NCI-H1694 treated with DMSO at 0.1 percent for 48 hours (cell line): ENCODE data around the gene TMEM198.
A peak's percentile ranks its signal among the peaks of the same experiment; 100 is the strongest.

ENCODE experiments used
- DNase-seq: peaks from one replicate; lab custom pipeline; 2025; lab: John Stamatoyannopoulos, UW

The TMEM198 gene

DNA sequence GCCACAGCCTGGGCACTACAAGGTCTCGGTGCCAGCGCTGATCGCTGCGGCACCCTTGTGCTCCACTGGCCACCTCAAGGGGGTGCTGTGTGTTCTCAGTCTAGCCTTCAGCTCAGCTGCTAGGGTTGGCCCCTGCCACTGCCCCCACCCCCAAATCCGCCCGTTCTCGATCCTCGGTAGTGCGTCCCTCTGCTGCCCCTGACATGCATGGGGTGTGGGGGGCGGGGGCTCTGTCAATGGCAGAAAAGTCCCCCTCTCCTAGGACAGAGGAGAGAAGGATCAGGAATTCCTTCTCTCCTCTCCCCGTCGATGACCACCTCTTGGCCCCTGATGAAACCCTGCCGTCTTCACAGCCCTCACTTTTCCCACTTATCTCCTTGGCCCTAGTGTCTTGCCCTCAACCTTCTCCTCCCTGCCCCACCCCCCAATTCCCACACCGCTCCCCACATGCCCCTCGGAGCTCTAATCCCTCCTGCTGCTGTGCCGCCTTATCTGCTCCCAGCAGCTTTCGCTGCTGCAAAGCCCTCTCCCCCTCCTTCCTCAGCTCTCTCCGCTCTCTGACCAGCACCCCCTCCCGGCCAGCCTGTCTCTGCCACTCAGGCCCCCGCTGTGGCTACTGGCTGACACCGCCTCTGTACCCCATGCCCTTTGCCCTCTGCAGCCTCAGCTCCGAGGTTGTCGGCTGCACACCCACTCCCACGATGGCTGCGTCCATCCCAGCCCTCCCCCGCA, 33.9 kb upstream of the TMEM198 start:
- peak; percentile 89 for DNase-seq

GRCh38 chr2:219510512-219511135, 33.2 kb upstream of the TMEM198 start:
- DNase-seq, result no peak

- peak; percentile 78 for DNase-seq
Measured at GRCh38 chr2:219511547-219512325, 32.1 kb upstream of the TMEM198 start.

DNA sequence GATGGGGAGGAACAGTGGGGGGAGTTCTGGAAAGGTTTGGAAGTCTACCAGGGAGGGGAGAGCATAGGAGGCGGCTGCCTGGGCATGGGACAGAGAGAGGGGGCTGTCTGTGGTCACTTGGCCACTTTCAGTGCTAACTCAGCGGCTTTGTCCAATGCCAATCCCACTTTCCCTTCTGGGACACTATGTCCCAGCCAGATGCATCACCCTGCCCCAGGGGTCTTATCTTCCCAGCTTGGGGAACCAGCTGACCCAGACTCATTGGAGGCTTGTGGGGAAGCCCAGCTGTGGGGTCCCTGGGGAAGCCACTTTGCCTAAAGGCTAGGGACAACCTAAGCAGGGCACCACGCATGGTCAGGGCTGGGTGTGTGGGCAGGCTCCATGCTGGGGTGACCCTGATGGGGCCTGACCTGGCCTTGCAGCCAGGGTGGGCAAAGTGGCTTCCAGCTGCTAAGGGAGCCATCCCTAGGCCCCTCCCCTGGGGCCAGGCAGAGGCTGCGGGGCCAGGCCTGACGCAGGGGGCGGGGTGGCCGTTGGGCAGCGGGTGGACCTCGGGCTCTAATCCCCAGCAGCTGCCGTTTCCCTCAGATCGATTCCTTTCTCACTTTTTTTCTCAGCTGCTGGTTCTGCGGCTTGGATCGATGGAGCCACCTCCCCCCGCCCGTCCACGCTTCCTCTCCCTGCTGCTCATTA, 31.2 kb upstream of the TMEM198 start:
- no peak for DNase-seq

GRCh38 chr2:219513787-219514186, 30.0 kb upstream of the TMEM198 start:
- DNase-seq, result no peak

DNA sequence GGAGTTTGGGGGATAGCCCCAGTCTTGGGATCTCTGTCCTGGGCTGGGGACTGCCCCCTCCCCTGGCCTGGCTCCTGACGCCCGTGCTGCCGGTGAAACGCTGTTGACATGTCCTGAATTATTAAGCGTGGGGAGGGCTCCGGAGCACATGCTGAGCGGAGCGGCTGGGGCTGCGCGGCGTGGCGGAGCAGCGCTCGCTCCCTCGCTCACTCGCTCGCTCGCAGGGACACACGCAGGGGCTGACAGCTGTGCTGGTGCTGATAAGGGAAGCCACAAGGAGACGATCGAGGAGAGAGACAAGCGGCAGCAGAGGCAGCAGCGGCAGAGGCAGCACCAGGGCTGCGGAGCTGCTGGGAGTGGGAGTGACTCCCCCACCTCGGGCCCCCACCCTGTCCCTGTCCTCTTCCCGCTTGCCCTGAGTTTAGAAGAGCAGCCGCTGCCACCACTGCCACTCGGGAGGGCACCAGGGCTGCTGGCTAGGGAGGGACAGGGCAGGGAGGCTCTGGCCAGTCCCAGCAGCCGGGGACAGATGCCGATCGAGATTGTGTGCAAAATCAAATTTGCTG, 29.5 kb upstream of the TMEM198 start, which contains the start of gene ASIC4:
TSS of gene ASIC4 (plus strand) at position 287 of the 566 bp plus-strand sequence. CDS start at position 530, 243 bp downstream.
- DNase-seq, result peak; percentile 53

- no peak for DNase-seq
Measured at GRCh38 chr2:219514836-219515235, 29.0 kb upstream of the TMEM198 start.

- DNase-seq, result no peak
Measured at GRCh38 chr2:219515874-219516629, 27.8 kb upstream of the TMEM198 start.

DNA sequence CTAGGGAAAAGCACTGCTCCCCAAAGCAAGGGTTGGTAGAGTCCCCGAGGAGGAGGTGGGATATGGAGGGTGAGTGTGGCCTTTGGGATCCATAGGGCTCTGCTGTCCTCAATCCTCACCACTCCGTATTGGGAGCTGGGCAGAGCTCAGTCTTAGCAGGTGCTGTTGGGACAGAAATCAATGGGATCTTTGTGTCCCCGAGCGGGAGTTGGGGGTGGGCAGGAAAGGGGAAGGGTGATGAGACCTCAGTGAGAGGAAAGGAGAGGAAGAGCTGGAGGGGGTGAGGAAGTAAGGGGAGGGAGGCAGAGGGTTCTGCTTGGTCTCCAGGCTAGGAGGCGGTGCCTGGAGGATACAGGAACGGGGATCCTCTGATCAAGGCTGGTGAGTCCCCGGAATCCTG, 26.9 kb upstream of the TMEM198 start:
- DNase-seq, result no peak

- DNase-seq, result no peak
Measured at GRCh38 chr2:219517954-219518778, 25.7 kb upstream of the TMEM198 start.

GRCh38 chr2:219519526-219519916, 24.3 kb upstream of the TMEM198 start:
- no peak for DNase-seq

DNA sequence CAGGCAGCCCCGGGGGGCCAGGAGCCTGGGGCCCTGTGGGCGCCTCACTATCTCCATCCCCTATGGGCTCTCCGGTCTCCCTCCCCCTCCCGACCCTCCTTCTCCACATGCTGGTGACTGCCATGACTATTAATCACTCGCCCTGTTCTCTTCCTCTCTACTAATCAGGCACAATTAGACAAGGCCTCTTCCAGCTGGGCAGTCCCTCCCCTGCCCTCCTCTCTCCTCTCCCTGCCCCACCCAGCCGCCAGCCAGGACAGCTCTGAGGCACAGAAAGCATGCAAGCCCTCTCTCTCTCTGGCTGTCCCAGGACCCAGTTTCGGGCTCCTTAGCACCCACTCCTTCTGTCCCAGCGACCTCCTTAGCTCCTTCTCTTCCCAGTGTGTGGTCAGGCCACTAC, 23.7 kb upstream of the TMEM198 start:
- no peak for DNase-seq

GRCh38 chr2:219521066-219521880, 22.6 kb upstream of the TMEM198 start:
- peak; percentile 54 for DNase-seq

DNA sequence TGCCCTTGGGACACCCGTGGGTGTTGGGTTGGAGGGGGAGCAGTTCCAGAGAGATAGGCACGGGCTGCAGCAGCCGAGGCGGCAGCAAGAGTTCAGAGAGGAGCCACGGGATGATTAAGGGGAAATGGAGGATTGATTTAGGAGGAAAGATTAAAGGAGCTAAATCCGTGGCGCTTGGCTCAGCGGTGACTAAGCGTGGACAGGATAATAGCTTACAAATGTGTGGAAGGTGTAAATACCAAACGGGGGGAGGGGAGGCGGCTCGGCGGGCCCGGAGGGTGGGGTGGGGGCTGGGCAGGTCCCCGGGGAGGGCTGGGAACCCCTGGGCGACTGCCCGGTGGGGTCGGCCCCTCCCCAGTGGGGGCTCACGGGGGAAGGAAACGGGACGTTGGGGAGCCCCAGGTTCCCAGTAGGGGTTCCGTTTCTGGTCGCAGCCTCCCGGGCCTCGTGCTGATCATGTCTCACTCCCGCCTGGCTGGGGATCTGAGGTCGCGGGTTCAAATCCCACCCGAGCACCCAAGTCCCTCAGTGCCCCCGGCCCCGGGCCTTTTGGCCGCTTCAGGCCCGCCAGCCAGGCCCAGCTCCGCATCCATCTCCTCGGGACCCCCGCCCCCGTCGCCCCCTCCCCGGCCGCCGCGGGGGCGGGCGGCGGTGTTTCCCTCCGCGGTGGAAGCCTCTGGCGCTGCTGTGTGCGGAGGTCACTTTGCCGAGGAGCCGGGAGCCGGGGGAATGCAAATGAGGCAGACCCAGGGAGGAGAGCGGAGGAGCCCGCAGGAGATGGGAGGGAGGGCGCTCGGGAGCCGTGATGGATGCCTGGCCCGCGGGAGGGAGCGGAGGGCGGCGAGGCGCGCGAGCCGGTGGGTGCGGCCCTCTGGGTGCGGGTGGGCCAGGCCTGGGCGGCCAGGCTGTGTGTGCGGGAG, 21.5 kb upstream of the TMEM198 start:
- no peak for DNase-seq

DNA sequence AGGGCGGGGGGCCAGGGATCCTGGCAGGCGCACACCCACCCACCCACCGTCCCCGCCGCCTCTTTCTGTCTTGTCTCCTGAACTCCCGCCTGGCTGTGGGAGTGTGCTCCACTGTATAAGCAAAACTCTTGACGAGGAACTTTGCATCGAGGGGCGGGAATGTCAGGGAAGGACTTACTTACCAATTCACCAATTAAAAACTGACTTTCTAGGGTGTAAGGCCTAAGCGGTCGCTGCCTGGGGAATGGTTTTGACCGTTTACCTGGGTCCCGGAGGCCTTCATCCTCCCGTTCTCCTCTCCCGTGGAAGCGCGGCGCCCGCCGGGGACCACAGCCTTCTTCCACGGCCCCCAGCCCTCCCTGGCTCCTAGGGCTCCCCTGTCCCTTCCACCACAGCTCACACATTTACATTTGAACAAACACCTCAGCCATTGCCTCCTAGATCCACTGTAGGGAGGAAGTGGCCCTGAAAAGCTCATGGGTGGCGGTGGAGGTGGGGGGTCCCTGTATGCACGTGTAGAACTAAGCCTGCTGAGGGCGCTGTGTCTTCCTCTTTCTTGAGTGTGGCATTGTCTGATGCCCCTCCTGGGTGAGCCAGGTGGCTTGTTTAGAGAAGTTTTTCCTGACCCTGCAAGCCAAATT, 20.7 kb upstream of the TMEM198 start:
- DNase-seq, result no peak

GRCh38 chr2:219524817-219525216, 19.0 kb upstream of the TMEM198 start:
- no peak for DNase-seq

DNA sequence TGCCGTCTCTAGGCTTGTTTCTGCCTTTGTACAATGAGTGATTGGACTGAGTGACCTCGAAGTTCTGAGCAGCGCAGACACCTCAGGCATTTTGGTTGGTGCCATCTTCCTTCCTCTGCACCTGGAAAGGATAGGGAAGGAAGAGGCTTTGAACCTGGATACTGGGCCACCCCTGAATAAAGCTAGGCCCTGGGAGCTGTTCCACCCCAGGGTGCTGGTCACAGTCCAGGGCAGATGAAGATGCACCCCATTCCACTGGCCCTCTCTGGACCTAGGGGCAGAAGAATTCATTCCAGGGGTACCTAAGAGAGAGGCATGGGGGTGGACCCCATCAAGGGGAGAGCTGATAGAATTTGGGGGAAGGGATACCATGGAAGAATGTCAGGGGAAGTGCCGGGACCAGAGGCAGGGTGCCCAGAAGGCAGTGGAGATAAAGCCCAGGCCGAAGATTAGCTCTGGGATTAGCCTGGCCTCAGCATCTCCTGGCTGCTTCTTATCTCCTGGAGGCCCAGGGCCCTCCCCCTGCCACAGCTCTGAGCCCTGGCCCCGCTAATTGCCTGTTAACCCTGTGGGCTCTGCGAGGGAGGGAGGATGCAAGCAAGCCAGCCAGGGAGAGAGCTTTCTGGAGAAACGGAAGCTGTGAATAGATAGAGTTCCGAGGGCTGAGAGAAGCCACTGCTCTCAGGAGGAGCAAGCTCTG, 18.1 kb upstream of the TMEM198 start:
- DNase-seq, result no peak
